B cell (primary cell): Measurements from ENCODE around the gene BRAF. TPM values are rescaled to one million over a fixed set of nuclear protein-coding genes. Genes with fewer than 3 reads are reported as not detected.

Experiments used
- ATAC-seq: fragments of 200-7000 bp; cut with Tn5 transposase; one replicate; pipeline ENCODE4 v1.10.0; 2021; ENCODE audit warnings: low read depth, mild to moderate bottlenecking, moderate number of reproducible peaks, moderate library complexity
- CTCF ChIA-PET: fragments of 350-600 bp; sonication (Branson Sonifier 250); formaldehyde crosslinking; loops from one replicate; lab custom pipeline; 2021; ENCODE audit warnings: antibody characterized with exemption, inconsistent platforms; lab: Charles Lee
- POLR2A ChIA-PET: fragments of 350-600 bp; sonication (Branson Sonifier 250); formaldehyde crosslinking; loops from one replicate; lab custom pipeline; 2021; ENCODE audit warnings: antibody characterized with exemption; lab: Charles Lee
- DNase-seq: peaks from one replicate; pipeline ENCODE4 v3.0.0; 2013
- H2AFZ ChIP-seq: 2 replicates; pipeline ENCODE4 v1.6.1; 2012; ENCODE audit warnings: mild to moderate bottlenecking, low read depth, low read length; ENCODE audit not compliant: insufficient read depth, poor library complexity, severe bottlenecking
- H3K27ac ChIP-seq, 2 donors: 1 replicate in 1 of 2; 2 replicates in 1 of 2; pipeline ENCODE4 v1.5.1; 2012 to 2013; ENCODE audit warnings: low read length in 2 of 2, mild to moderate bottlenecking in 2 of 2, moderate library complexity in 1 of 2
- H3K27me3 ChIP-seq, 4 experiments: fragments of 200-600 bp in 1 of 4; sonication (generic) in 1 of 4; replicated peaks in 1 of 4; 1 replicate in 2 of 4; 2 replicates in 2 of 4; pipeline versions ENCODE4 v1.6.1 to v1.7.0; 2013 to 2016; ENCODE audit warnings: low read length in 3 of 4, mild to moderate bottlenecking in 2 of 4, mixed read lengths in 1 of 4, moderate library complexity in 1 of 4; ENCODE audit not compliant: insufficient read depth in 4 of 4, control insufficient read depth in 3 of 4; ENCODE audit errors: control extremely low read depth in 1 of 4
- H3K36me3 ChIP-seq, 2 experiments: replicated peaks in 1 of 2; 1 replicate in 1 of 2; 2 replicates in 1 of 2; pipeline versions ENCODE4 v1.6.1 to v1.7.1; 2013; ENCODE audit warnings: low read length in 1 of 2; ENCODE audit not compliant: insufficient read depth in 2 of 2, control insufficient read depth in 1 of 2; ENCODE audit errors: control extremely low read depth in 1 of 2, extremely low read depth in 1 of 2
- H3K4me1 ChIP-seq, 2 donors: fragments of 200-600 bp in 1 of 2; sonication (generic) in 1 of 2; 1 replicate in 1 of 2; 2 replicates in 1 of 2; pipeline versions ENCODE4 v1.5.1 to v1.6.1; 2013 to 2017; ENCODE audit warnings: low read length in 2 of 2; ENCODE audit not compliant: control insufficient read depth in 2 of 2, insufficient read depth in 2 of 2
- H3K4me2 ChIP-seq: replicated peaks from 2 replicates; pipeline ENCODE3; 2012; ENCODE audit warnings: mild to moderate bottlenecking, low read depth, low read length; ENCODE audit not compliant: poor library complexity, severe bottlenecking
- H3K4me3 ChIP-seq, 5 experiments: fragments of 200-600 bp in 1 of 5; sonication (generic) in 1 of 5; 1 replicate in 3 of 5; 2 replicates in 2 of 5; pipeline versions ENCODE4 v1.5.1 to v1.7.0; 2011 to 2016; ENCODE audit warnings: low read length in 4 of 5, mild to moderate bottlenecking in 4 of 5, low read depth in 2 of 5, control low read depth in 1 of 5, moderate library complexity in 1 of 5; ENCODE audit not compliant: insufficient read depth in 1 of 5; ENCODE audit errors: control extremely low read depth in 1 of 5, extremely low read depth in 1 of 5
- H3K79me2 ChIP-seq: fragments of 200-600 bp; sonication (generic); one replicate; pipeline ENCODE4 v1.6.0; 2016; ENCODE audit warnings: low read length; ENCODE audit not compliant: control insufficient read depth, insufficient read depth
- H3K9ac ChIP-seq: fragments of 200-600 bp; sonication (generic); 2 replicates; pipeline ENCODE4 v1.6.1; 2017; ENCODE audit warnings: mild to moderate bottlenecking, low read length, moderate library complexity
- H3K9me3 ChIP-seq, 3 donors: one replicate each; pipeline versions ENCODE4 v1.6.1 to v1.7.1; 2013; ENCODE audit warnings: low read length in 2 of 3; ENCODE audit not compliant: control insufficient read depth in 2 of 3, insufficient read depth in 1 of 3; ENCODE audit errors: control extremely low read depth in 1 of 3
- H4K20me1 ChIP-seq: 2 replicates; pipeline ENCODE4 v1.6.0; 2012; ENCODE audit warnings: mild to moderate bottlenecking, low read length; ENCODE audit not compliant: insufficient read depth, control insufficient read depth, poor library complexity, severe bottlenecking
- H3K27ac Mint-ChIP-seq: one replicate; pipeline ENCODE4 v1.8.0; 2021; ENCODE audit warnings: mixed read lengths
- H3K27me3 Mint-ChIP-seq: one replicate; pipeline ENCODE4 v1.8.0; 2021; ENCODE audit warnings: mixed read lengths
- H3K4me1 Mint-ChIP-seq: one replicate; pipeline ENCODE4 v1.8.0; 2021; ENCODE audit warnings: mixed read lengths
- H3K4me3 Mint-ChIP-seq: one replicate; pipeline ENCODE4 v1.8.0; 2021; ENCODE audit warnings: mixed read lengths
- H3K9me3 Mint-ChIP-seq: one replicate; pipeline ENCODE4 v1.8.0; 2022; ENCODE audit warnings: mixed read lengths; ENCODE audit not compliant: insufficient read depth
- EZH2 ChIP-seq: IDR thresholded peaks from 2 replicates; pipeline ENCODE4 v1.6.1; 2012; ENCODE audit warnings: borderline replicate concordance, low read depth, mild to moderate bottlenecking, moderate library complexity, low read length; ENCODE audit not compliant: insufficient read depth, poor library complexity, severe bottlenecking
- WGBS: methylation state at CpG from one replicate; pipeline ENCODE4 v1.1.5; 2013; ENCODE audit warnings: missing lambda C conversion rate; ENCODE audit not compliant: insufficient coverage; 5-methylcytosine and 5-hydroxymethylcytosine counted together
- intact Hi-C: fragments of 100-400 bp; cut with micrococcal nuclease; formaldehyde crosslinking; loops from one replicate; pipeline ENCODE4 v1.10.0; 2022
- polyA plus RNA-seq: library from polyadenylated mRNA; depleted of rRNA; stranded (reverse); fragments of >200 nt; gene quantifications from 2 replicates; pipeline ENCODE4 v1.2.3, GENCODE V29; 2012
- total RNA-seq, 2 donors: library from RNA; stranded (reverse); fragments of 120-200 nt in 1 of 2; gene quantifications; 1 replicate in 1 of 2; 2 replicates in 1 of 2; pipeline versions ENCODE4 v1.2.3 to v1.2.4, GENCODE V29; 2013 to 2022
- TF ChIP-seq, protein P1 (sequence below): fragments of 200-600 bp; IDR thresholded peaks from one replicate; pipeline ENCODE4 v1.8.0; 2022; ENCODE audit warnings: antibody characterized with exemption, mild to moderate bottlenecking

The BRAF gene
- total and polyA plus RNA-seq, 2 donors (not counting 1 experiment from before 2014, with no cell fraction given), result 13.5 to 90.9 TPM

DNA sequence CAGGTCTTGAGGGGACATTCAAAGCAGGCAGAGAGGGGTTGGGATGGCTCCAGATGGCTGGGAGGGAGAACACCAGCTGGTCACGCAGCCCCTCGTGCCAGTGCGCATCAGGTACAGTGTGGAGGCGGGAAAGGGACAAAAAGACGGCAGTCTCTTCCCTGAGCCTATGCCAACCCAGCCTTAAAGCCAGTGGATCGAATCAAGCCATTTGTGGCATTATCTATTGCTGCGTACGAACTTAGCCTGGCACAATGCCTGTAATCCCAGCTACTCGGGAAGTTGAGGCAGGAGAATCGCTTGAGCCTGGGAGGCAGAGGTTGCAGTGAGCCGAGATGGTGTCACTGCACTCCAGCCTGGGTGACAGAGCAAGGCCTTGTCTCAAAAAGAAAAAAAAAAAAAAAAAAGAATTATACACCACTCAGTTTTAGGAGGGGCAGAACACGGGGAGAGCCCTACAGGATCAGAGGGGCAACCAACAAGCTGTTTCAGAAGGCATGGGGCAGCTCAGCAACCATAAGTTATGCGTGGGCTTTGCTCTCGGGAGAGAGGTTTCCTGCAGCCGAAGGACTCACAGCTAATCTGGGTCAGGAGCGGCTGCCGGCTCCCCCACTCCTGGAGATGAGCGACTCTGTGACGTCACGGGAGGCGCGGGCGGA is 228.6 kb downstream of the BRAF start:
- intact Hi-C loops, result loop anchor here (1.0 to 2.0 kb wide), 4 partner anchors 20 to 318 kb away; partner anchors contain the start of genes MKRN1, MRPS33 and SLC37A3
- Histone ChIP-seq H3K79me2 (peaks cover 49% of the 10 kb centered on the region), H3K9ac (peak overlapping the region; percentile 89), H3K4me1 (peaks cover 15 to 21% of the 10 kb centered on the region in 2 donors), H3K4me2 (peak overlapping the region; percentile 83), H3K4me3 (peak overlapping the region; percentile 31 to 97 (median 94)), H3K27me3 (no peaks in the 10 kb centered on the region), H3K36me3 (peaks cover 0 to 8% of the 10 kb centered on the region in 2 experiments), H3K9me3 (no peaks in the 10 kb centered on the region), H4K20me1 (peaks cover 14% of the 10 kb centered on the region), H3K27ac (peak overlapping the region; percentile 84), H2AFZ (peak overlapping the region; percentile 96)
- Mint-ChIP-seq H3K4me1 (peaks cover 36% of the 10 kb centered on the region), H3K4me3 (peak overlapping the region; percentile 99), H3K9me3 (no peaks in the 10 kb centered on the region), H3K27me3 (no peaks in the 10 kb centered on the region), H3K27ac (peak overlapping the region; percentile 97)
- WGBS, result 39% methylated on average over 21 of the region's 23 CpGs
- ATAC-seq, result no peak
- TF ChIP-seq, protein P1, sequence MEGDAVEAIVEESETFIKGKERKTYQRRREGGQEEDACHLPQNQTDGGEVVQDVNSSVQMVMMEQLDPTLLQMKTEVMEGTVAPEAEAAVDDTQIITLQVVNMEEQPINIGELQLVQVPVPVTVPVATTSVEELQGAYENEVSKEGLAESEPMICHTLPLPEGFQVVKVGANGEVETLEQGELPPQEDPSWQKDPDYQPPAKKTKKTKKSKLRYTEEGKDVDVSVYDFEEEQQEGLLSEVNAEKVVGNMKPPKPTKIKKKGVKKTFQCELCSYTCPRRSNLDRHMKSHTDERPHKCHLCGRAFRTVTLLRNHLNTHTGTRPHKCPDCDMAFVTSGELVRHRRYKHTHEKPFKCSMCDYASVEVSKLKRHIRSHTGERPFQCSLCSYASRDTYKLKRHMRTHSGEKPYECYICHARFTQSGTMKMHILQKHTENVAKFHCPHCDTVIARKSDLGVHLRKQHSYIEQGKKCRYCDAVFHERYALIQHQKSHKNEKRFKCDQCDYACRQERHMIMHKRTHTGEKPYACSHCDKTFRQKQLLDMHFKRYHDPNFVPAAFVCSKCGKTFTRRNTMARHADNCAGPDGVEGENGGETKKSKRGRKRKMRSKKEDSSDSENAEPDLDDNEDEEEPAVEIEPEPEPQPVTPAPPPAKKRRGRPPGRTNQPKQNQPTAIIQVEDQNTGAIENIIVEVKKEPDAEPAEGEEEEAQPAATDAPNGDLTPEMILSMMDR, result no peak
- no peak for TF ChIP-seq EZH2
- DNase-seq, result peak; percentile 27
- ChIA-PET POLR2A (interaction anchor here (0.6 to 1.4 kb wide), 4 partner anchors 19 to 218 kb away, joined by 3 to 4 read pairs (median 4); partner anchors contain the start of gene ADCK2), CTCF (interaction anchor here (0.6 to 1.8 kb wide), 2 partner anchors 21 to 119 kb away, joined by 3 to 8 read pairs; no protein-coding TSS in a partner anchor)

DNA sequence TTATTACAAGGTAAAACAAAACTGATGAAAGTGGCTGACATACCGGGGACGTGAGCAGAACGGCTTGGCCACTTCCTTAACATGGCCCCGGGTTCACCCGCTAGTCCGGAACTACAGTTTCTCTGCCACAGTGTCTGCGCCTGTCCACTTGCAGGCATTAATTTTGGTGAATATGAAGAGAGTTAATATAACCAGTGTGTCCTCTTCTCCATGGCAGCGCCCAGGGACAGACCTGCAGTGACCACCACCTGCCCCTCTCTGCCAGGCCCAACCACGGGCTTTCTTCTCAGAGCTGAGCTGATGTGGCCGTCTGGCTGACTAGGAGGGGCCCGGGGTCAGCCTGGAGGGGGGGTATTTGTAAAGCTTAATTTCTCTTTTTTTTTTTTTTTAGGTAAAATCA is 229.3 kb downstream of the BRAF start:
- Histone ChIP-seq H4K20me1 (peaks cover 10% of the 10 kb centered on the region), H3K9ac (no peak overlapping the region), H3K4me3 (no peak overlapping the region), H3K9me3 (no peaks in the 10 kb centered on the region), H3K27me3 (no peaks in the 10 kb centered on the region), H3K79me2 (peaks cover 41% of the 10 kb centered on the region), H3K27ac (no peak overlapping the region), H3K4me2 (no peak overlapping the region), H3K4me1 (peaks cover 15 to 21% of the 10 kb centered on the region in 2 donors), H2AFZ (no peak overlapping the region), H3K36me3 (peaks cover 0 to 8% of the 10 kb centered on the region in 2 experiments)
- intact Hi-C loops, result no loop called here
- CTCF ChIA-PET, result interaction anchor here (1.1 to 1.8 kb wide), 2 partner anchors 20 to 42 kb away, joined by 3 to 8 read pairs; no protein-coding TSS in a partner anchor
- Mint-ChIP-seq H3K27ac (peak overlapping the region; percentile 26), H3K4me1 (peaks cover 35% of the 10 kb centered on the region), H3K9me3 (no peaks in the 10 kb centered on the region), H3K27me3 (no peaks in the 10 kb centered on the region), H3K4me3 (no peak overlapping the region)
- DNase-seq (no peak), ATAC-seq (no peak)
- TF ChIP-seq EZH2, result no peak
- TF ChIP-seq, protein P1, result no peak
- 97% methylated on average over 7 of the region's 11 CpGs for WGBS
- POLR2A ChIA-PET, result interaction anchor here (1.4 kb wide), 1 partner anchor 19 kb away, joined by 4 read pairs; no protein-coding TSS in a partner anchor
